ENCODE results near the gene CRACR2A. TPM values are rescaled to one million over a fixed set of nuclear protein-coding genes. Genes with fewer than 3 reads are reported as not detected.

The CRACR2A gene
- total RNA-seq, 1 experiment from 2014 or later = 0.92 TPM

GRCh38 chr12:3611860-3612703 lies 140.8 kb downstream of the CRACR2A start:
- no peak overlapping the region for H3K27ac ChIP-seq (ENCODE audit: low read length)
- ChIA-PET POLR2A (no interaction called here), CTCF (no interaction called here)
- intact Hi-C loops (cut with micrococcal nuclease; ENCODE audit: unreplicated experiment) (no loop called here), in situ Hi-C loops (cut with HindIII; ENCODE audit: low pct_unique_long_range_greater_than_20kb, low sequenced_read_pairs) (no loop called here)
- ATAC-seq = no peak
- H3K4me1 ChIP-seq (ENCODE audit: control insufficient read depth, insufficient read depth, low read length) = no peaks in the 10 kb centered on the region
- TF ChIP-seq, protein P1, sequence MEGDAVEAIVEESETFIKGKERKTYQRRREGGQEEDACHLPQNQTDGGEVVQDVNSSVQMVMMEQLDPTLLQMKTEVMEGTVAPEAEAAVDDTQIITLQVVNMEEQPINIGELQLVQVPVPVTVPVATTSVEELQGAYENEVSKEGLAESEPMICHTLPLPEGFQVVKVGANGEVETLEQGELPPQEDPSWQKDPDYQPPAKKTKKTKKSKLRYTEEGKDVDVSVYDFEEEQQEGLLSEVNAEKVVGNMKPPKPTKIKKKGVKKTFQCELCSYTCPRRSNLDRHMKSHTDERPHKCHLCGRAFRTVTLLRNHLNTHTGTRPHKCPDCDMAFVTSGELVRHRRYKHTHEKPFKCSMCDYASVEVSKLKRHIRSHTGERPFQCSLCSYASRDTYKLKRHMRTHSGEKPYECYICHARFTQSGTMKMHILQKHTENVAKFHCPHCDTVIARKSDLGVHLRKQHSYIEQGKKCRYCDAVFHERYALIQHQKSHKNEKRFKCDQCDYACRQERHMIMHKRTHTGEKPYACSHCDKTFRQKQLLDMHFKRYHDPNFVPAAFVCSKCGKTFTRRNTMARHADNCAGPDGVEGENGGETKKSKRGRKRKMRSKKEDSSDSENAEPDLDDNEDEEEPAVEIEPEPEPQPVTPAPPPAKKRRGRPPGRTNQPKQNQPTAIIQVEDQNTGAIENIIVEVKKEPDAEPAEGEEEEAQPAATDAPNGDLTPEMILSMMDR (IDR thresholded peaks at IDR 0.05) = no peak
- no peak for DNase-seq (ENCODE audit: low read depth, low spot score)
- H3K27me3 ChIP-seq (ENCODE audit: control insufficient read depth, insufficient read depth, low read length) = no peaks in the 10 kb centered on the region
- no peak overlapping the region for H3K4me3 ChIP-seq (ENCODE audit: low read depth in 2 of 2, low read length in 2 of 2)
- H3K9me3 ChIP-seq (ENCODE audit: control insufficient read depth, insufficient read depth, low read depth, low read length) = no peaks in the 10 kb centered on the region
- BruUV-seq (replicated peaks) = no TSS peak
- H3K36me3 ChIP-seq (ENCODE audit: control insufficient read depth, insufficient read depth, low read length) = no peaks in the 10 kb centered on the region

GRCh38 chr12:3607821-3608220 lies 145.1 kb downstream of the CRACR2A start:
- TF ChIP-seq, protein P1 (IDR thresholded peaks at IDR 0.05) = no peak
- TF ChIP-seq TCF7L2 (IDR thresholded peaks at IDR 0.05; ENCODE audit: low read depth, low read length) (no peak), SIN3A (IDR thresholded peaks at IDR 0.05; ENCODE audit: borderline replicate concordance, insufficient read depth, low read depth, low read length) (no peak)
- TF ChIP-seq, protein P2, sequence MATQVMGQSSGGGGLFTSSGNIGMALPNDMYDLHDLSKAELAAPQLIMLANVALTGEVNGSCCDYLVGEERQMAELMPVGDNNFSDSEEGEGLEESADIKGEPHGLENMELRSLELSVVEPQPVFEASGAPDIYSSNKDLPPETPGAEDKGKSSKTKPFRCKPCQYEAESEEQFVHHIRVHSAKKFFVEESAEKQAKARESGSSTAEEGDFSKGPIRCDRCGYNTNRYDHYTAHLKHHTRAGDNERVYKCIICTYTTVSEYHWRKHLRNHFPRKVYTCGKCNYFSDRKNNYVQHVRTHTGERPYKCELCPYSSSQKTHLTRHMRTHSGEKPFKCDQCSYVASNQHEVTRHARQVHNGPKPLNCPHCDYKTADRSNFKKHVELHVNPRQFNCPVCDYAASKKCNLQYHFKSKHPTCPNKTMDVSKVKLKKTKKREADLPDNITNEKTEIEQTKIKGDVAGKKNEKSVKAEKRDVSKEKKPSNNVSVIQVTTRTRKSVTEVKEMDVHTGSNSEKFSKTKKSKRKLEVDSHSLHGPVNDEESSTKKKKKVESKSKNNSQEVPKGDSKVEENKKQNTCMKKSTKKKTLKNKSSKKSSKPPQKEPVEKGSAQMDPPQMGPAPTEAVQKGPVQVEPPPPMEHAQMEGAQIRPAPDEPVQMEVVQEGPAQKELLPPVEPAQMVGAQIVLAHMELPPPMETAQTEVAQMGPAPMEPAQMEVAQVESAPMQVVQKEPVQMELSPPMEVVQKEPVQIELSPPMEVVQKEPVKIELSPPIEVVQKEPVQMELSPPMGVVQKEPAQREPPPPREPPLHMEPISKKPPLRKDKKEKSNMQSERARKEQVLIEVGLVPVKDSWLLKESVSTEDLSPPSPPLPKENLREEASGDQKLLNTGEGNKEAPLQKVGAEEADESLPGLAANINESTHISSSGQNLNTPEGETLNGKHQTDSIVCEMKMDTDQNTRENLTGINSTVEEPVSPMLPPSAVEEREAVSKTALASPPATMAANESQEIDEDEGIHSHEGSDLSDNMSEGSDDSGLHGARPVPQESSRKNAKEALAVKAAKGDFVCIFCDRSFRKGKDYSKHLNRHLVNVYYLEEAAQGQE (IDR thresholded peaks at IDR 0.05; ENCODE audit: insufficient read depth in 1 of 2, low read depth in 2 of 2, low read length in 1 of 2) = no peak
- Histone ChIP-seq H3K27ac (ENCODE audit: low read length) (no peak overlapping the region), H3K4me3 (ENCODE audit: low read depth in 2 of 2, low read length in 2 of 2) (no peak overlapping the region), H3K36me3 (ENCODE audit: control insufficient read depth, insufficient read depth, low read length) (no peaks in the 10 kb centered on the region), H3K9me3 (ENCODE audit: control insufficient read depth, insufficient read depth, low read depth, low read length) (no peaks in the 10 kb centered on the region), H3K4me1 (ENCODE audit: control insufficient read depth, insufficient read depth, low read length) (no peaks in the 10 kb centered on the region), H3K27me3 (ENCODE audit: control insufficient read depth, insufficient read depth, low read length) (peaks cover 4% of the 10 kb centered on the region; the same call in 1 of the 2 replicates)
- no peak for ATAC-seq
- no peak for DNase-seq (ENCODE audit: low read depth, low spot score)
- ChIA-PET POLR2A (no interaction called here), CTCF (interaction anchor here (0.7 kb wide), 1 partner anchor 308 kb away, joined by 3 read pairs; no protein-coding TSS in a partner anchor)
- intact Hi-C loops (cut with micrococcal nuclease; ENCODE audit: unreplicated experiment) = no loop called here
- BruUV-seq (replicated peaks) = no TSS peak
- in situ Hi-C loops (cut with HindIII; ENCODE audit: low pct_unique_long_range_greater_than_20kb, low sequenced_read_pairs) = no loop called here

Measured in Panc1 (cell line).